Activated naive CD4-positive, alpha-beta T cell treated with anti-CD3 and anti-CD28 coated beads, Interleukin-2, amount 50 U/mL, for 72 hours (primary cell): ENCODE measurements around the gene TLNRD1. TPM values are rescaled to one million over a fixed set of nuclear protein-coding genes. Genes with fewer than 3 reads are reported as not detected.
A peak's percentile ranks its signal among the peaks of the same experiment; 100 is the strongest.

ENCODE experiments used
- ATAC-seq, 2 donors: fragments of 150-1000 bp; cut with Tn5 transposase; 2 replicates each; pipeline ENCODE4 v1.10.0; 2021; ENCODE audit warnings: mild to moderate bottlenecking in 2 of 2, moderate library complexity in 2 of 2
- DNase-seq, 2 donors: peaks; one replicate each; pipeline ENCODE4 v3.0.0; 2021 to 2022; ENCODE audit warnings: low spot score in 2 of 2
- H3K27ac Mint-ChIP-seq, 2 donors: one replicate each; pipeline ENCODE4 v1.8.0; 2022; ENCODE audit warnings: mild to moderate bottlenecking in 2 of 2, mixed read lengths in 2 of 2
- H3K36me3 Mint-ChIP-seq, 2 donors: one replicate each; pipeline ENCODE4 v1.8.0; 2022; ENCODE audit warnings: mixed read lengths in 2 of 2
- H3K9me3 Mint-ChIP-seq, 2 donors: one replicate each; pipeline ENCODE4 v1.8.0; 2022; ENCODE audit warnings: mixed read lengths in 2 of 2
- total RNA-seq, 2 donors: library from RNA; stranded (reverse); gene quantifications; one replicate each; pipeline ENCODE4 v1.2.3, GENCODE V29; 2022

TLNRD1 gene
- total RNA-seq, 2 donors from 2014 or later: 9.4 to 15.7 TPM

DNA sequence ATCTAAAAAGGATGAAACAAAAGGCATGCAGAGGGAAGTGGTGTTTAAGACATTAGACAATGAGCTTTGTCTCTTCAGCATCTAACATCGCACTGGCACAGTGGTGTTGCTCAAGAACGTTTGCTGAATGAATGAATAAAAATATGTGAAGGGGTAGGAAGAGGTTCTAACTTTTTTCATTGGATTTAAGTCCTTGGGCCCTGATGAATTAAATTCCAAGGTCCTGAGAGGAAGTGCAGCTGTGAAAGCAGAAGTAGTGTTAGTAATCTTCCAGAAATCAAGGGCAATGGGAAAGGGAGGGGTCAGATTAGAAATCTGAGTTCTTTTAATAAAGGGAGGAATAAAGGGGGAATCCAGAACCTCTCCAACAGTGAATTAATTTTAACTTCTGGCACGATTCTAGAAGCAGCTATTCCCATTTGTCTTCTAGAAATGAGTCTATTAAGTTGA, 29.6 kb downstream of the TLNRD1 start:
- Mint-ChIP-seq H3K9me3 (peaks cover 9 to 15% of the 10 kb centered on the region in 2 donors), H3K27ac (no peak overlapping the region), H3K36me3 (peaks cover 9 to 10% of the 10 kb centered on the region in 2 donors)
- ATAC-seq (no peak), DNase-seq (no peak)

DNA sequence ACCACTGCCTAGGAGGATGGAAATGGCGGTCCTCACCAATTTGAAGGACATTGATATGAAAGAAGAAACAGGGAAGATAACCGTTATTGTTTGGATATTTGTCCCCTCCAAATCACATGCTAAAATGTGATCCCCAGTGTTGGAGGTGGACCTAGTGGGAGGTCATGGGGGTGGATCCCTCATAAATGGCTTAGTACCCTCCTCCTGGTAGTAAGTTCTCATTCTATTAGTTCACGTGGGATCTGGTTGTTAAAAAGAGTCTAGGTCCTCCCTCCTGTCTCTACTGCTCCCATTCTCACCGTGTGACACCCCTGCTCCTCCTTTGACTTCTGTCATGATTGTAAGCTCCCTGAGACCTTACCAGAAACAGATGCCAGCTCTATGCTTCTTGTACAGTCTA, 30.5 kb downstream of the TLNRD1 start:
- peaks cover 9 to 15% of the 10 kb centered on the region in 2 donors for H3K9me3 Mint-ChIP-seq
- ATAC-seq (no peak), DNase-seq (no peak)
- H3K27ac Mint-ChIP-seq: no peak overlapping the region
- H3K36me3 Mint-ChIP-seq: peaks cover 9 to 10% of the 10 kb centered on the region in 2 donors

DNA sequence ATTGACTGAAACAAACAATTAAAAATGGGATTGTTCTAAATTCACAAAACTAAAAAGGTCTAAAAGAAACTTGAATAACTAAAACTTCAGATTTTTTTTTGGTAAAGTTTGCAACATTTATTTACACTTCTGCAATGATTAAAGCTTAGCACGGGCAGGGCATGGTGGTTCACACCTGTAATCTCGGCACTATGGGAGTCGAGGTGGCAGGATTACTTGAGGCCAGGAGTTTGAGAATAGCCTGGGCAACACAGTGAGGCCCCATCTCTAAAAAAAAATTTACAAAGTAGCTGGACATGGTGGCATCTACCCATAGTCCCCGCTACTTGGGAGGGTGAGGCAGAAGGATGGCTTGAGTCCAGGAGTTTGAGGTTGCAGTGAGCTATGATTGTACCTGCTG, 31.6 kb downstream of the TLNRD1 start:
- Mint-ChIP-seq H3K27ac (no peak overlapping the region), H3K9me3 (peaks cover 9 to 15% of the 10 kb centered on the region in 2 donors), H3K36me3 (peaks cover 9 to 10% of the 10 kb centered on the region in 2 donors)
- DNase-seq (no peak), ATAC-seq (no peak)

DNA sequence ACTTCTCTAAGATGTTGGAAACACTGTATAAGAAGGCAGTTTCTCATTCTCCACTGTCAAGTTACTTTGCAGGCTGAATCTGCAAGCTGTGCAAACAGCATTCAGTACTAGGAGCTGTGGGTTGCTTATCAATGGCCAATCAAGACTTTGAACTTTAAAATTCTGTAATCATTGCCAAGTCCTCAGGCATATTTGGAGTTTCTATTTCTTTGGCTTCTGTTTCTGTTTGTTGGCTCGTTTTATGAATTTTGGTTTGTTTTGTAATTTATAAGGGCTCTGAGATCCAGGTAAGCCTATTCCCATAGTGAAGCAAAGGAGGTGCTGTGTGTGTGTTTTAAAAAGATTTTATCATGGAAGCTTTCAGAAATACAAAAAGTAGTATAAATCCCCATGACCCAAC, 32.1 kb downstream of the TLNRD1 start:
- H3K9me3 Mint-ChIP-seq: peaks cover 9 to 15% of the 10 kb centered on the region in 2 donors
- H3K36me3 Mint-ChIP-seq: peaks cover 9 to 10% of the 10 kb centered on the region in 2 donors
- no peak overlapping the region for H3K27ac Mint-ChIP-seq
- ATAC-seq (no peak), DNase-seq (no peak)

DNA sequence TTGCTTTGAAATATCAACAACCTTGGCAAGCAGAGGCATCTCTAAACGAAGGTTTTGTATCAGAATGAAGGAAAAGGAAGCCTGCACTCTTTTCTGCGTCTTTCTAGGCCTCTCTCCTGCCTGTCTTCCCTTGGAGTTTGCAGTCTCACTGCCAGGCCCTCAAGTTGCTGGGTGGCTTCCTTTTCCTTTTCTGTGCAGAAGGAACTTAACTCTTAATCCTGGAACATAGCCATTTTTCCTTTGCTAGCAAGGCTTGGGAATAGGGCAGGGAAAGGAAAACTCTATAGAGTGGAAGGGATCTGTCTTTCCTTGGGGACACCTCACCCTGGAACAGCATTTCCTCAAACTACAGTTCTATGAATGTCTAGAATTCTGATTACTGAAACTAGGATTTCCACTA, 32.8 kb downstream of the TLNRD1 start:
- Mint-ChIP-seq H3K9me3 (peaks cover 9 to 15% of the 10 kb centered on the region in 2 donors), H3K27ac (no peak overlapping the region), H3K36me3 (peaks cover 9 to 10% of the 10 kb centered on the region in 2 donors)
- DNase-seq: no peak
- ATAC-seq: no peak

DNA sequence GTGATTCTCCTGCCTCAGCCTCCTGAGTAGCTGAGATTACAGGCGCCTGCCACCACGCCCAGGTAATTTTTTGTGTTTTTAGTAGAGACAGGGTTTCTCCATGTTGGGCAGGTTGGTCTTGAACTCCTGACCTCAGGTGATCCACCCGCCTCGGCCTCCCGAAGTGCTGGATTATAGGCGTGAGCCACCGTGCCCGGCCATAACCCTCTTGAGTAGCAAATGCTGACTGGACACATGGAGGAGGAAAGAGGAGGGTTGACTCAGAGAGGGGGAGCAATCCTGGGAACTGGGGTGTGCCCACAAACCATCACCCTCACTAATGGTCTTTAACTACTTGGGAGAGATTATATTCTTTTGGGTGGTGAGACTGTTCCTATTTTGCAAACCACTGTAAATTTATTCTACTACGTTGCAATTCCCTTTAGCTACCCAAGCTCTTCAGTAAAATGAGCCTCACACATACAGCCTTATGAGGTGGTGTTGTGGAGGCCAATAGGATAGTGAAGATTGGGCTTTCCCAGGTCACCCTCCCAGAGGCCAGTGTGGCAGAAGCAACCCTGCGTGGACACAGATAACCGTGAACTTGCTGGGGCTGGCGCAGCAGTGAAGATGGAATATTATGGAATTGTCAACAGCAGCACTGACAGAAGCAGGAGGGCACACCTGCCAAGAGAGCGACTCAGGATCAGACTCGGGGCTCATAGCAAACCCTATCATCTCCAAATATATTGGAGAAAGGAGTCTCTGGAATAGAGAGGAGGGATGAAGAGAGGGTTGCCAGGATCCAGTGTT, 37.4 kb downstream of the TLNRD1 start:
- Mint-ChIP-seq H3K36me3 (no peaks in the 10 kb centered on the region), H3K9me3 (no peaks in the 10 kb centered on the region), H3K27ac (no peak overlapping the region)
- DNase-seq (no peak), ATAC-seq (no peak)

DNA sequence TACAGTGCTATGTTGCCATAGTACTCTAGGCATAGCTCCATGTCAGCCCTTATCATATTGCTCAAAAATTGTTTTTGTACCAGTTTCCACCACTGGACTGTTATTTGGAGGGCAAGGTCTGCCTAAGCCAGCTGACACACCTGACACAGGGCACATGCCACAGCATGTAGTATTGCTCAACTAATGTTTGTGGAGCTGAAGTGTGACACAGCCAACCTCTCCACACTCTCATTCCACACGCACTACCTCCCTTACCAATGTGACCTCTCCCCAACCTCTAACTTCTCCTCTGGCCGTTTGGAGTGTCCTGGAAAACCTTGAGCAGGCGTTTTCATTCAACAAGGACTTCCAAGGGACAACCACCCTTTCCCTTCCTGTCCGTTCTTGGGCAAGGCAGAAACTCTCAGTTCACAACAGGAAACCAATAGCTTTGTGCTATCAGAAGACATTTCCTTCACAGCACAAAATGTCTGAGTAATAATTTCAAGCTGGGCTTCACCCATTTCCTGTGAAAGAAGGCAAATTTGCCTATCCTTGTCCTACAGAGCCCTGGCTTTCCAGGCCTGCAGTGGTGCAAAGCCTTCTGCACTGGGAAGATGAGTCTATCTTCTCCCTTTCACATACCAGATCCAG, 38.4 kb downstream of the TLNRD1 start:
- Mint-ChIP-seq H3K27ac (peak overlapping the region; percentile 40), H3K9me3 (no peaks in the 10 kb centered on the region), H3K36me3 (no peaks in the 10 kb centered on the region)
- ATAC-seq: peak in 1 of 2 donors; percentile 24
- DNase-seq: no peak

DNA sequence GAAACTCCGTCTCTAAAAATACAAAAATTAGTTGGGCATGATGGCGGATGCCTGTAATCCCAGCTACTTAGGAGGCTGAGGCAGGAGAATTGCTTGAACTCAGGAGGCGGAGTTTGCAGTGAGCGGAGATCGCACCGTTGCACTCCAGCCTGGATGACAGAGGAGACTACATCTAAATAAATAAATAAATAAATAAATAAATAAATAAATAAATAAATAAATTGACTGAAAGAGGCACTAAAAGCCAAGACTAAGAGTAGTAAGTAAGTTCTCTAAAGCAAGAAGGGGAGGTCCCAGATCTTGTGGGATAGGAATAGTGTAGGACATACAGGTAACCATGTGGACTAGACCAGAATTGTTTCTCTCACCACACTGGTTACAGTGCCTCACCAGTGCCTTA, 40.0 kb downstream of the TLNRD1 start:
- Mint-ChIP-seq H3K36me3 (no peaks in the 10 kb centered on the region), H3K27ac (no peak overlapping the region), H3K9me3 (peaks cover 0 to 2% of the 10 kb centered on the region in 2 donors)
- no peak for ATAC-seq
- DNase-seq: no peak

DNA sequence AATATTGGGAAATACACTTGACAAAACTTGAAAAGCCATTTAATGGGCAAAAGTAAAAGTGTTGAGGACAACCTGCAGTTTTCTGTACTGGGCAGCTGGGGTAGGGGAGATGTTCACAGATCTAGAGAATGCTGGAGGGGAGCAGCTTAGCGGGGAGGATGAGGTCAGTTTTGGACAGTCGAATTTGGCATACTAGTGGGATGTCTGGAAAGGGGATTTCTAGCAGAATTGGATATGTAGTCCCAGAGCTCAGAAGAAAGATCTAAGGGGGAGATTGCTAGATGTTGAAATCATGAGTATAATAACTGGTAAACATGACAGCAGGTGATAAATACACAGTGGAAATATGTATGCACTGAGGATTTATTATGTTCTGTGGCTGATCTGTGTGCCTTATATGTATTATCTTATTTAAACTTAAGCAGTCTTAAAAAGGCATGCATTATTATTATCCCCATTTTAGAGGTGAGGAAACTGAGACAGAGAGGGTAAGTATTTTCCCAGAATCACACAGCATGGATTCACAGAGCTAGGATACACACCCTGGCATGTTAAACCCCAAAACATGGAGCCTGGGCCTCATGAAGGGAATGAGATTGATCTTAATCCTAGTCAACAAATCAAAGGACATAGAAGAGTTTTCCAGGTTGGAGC, 42.7 kb downstream of the TLNRD1 start:
- no peak for DNase-seq
- ATAC-seq: no peak
- peaks cover 3 to 6% of the 10 kb centered on the region in 2 donors for H3K9me3 Mint-ChIP-seq
- H3K27ac Mint-ChIP-seq: no peak overlapping the region
- H3K36me3 Mint-ChIP-seq: no peaks in the 10 kb centered on the region

DNA sequence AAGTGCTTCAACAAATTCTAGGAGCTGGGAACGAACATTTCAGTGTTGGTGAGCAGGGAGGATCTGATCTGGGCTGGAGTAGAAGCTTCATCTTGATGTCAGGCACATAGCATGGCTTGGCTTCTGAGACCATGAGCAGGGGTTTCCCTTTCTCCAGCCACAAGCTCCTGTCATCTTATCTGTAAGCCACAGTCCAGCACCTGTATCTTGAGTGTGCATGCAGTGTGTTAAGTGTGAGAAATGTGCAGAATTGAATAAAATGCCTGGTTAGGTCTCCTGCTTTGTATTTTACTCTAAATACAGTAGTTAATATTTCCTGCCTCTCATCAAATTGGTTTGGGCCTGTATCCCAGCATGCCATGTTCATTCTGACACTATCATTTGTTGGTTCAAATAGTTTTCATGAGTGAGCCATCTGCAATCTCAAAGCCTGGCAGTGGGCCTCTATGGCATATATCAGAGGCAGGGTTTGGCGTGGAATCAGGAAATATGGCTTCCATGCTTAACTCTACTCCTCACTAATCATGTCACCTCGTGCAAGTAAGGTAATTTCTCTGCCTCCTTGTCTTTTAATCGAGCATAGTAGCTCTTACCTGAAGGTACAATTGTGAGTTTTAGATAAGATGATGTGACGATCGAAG, 43.3 kb downstream of the TLNRD1 start:
- DNase-seq (no peak), ATAC-seq (peak in 1 of 2 donors; percentile 48)
- Mint-ChIP-seq H3K27ac (no peak overlapping the region), H3K36me3 (no peaks in the 10 kb centered on the region), H3K9me3 (peaks cover 3 to 6% of the 10 kb centered on the region in 2 donors)

DNA sequence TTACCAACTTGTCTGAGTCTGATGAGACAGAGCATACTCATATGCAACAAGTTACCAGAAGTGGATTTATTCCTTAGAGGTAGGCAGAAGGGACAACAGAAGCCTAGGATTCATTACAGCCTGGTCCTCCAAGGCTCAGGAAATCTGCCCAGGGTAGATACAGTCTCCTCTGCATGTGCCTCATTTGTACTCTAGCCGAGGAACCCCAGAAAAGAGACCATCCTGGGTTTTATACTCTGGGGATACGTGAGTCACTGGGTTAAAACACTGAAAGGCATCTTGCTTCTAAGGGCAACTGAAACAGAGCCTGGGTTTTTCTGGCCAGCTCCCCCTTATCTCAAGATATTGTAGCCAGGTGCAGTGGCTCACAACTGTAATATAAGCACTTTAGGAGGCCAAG, 45.6 kb downstream of the TLNRD1 start:
- no peak for ATAC-seq
- DNase-seq: no peak
- no peak overlapping the region for H3K27ac Mint-ChIP-seq
- H3K9me3 Mint-ChIP-seq: peaks cover 3 to 6% of the 10 kb centered on the region in 2 donors
- H3K36me3 Mint-ChIP-seq: no peaks in the 10 kb centered on the region

DNA sequence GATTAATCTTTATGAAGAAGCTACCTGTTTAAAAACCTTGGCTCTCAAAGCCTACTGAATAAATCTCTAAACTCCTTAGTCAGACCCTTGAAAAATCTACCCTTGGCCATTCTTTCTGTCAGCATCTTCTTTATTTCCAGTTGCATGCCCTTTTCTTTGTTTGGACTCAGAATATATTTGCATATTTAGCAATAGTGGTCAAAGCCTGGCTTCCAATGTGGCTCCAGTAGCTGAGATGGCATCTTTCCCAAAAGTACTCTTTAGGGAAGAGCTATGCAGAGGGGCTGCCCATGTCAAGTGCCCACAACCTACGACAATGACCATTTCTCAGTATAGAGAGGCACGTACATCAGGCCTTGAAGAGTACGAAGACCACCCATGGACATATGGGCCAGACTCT, 47.2 kb downstream of the TLNRD1 start:
- ATAC-seq: no peak
- peaks cover 3 to 6% of the 10 kb centered on the region in 2 donors for H3K9me3 Mint-ChIP-seq
- H3K36me3 Mint-ChIP-seq: no peaks in the 10 kb centered on the region
- H3K27ac Mint-ChIP-seq: no peak overlapping the region
- DNase-seq: no peak

DNA sequence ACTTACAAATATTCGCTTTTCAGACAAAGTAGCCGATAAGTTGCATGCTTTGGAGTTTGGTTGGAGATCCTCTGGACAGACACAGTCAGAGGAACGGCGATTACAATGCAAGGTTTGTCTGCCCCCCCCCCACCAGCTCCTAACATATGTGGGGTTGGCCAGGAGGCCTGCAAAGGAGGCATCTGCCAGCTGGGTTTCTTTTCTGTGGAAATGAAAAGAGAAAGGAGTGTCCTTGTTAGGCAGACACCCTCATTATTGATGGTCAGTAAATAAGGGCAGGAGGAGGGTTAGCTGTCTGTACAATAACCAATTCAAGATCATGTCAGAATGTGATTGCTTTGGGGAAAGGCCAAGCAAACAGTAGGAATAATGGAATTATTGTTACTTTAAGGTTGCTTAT, 49.1 kb downstream of the TLNRD1 start:
- DNase-seq (no peak), ATAC-seq (no peak)
- H3K36me3 Mint-ChIP-seq: no peaks in the 10 kb centered on the region
- H3K9me3 Mint-ChIP-seq: peaks cover 3 to 6% of the 10 kb centered on the region in 2 donors
- no peak overlapping the region for H3K27ac Mint-ChIP-seq

DNA sequence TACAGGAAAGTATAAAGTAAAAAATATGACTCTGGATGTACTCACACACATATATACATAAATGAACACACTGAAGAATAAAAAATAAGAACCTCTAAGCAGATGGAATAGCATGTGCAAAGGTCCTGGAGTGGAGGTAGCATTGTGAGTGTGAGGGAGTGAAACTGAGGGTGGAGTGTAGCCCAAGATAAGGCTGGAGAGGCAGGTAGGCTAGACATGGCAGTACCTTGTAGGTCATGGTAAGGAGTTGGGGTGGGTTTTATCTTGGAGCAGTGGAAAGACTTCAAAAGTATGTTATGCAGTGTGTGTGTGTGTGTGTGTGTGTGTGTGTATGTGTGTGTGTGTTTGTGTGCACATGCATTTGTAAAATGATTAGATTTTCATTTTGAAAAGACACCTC, 49.5 kb downstream of the TLNRD1 start:
- no peak for ATAC-seq
- no peaks in the 10 kb centered on the region for H3K36me3 Mint-ChIP-seq
- no peak for DNase-seq
- H3K27ac Mint-ChIP-seq: no peak overlapping the region
- peaks cover 3 to 6% of the 10 kb centered on the region in 2 donors for H3K9me3 Mint-ChIP-seq

DNA sequence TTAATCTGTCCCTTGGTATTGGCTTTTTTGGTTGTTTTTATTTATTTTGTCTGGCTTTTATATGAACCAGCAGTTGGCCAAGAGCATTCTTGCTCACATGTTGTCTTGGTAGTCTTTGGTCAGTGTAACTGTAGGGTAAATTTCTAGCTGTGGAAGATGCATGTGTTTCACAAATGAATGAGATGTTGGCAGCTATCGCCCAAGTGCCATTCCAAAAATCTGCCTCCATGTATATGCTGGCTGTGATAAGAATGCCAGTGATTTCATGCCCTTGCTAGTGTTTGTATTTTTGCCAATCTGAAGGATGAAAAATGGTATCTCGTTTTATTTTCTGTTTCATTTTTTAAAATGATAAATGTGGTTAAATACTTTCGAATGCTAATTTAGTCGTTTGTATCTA, 50.1 kb downstream of the TLNRD1 start:
- ATAC-seq: no peak
- H3K9me3 Mint-ChIP-seq: peaks cover 3 to 4% of the 10 kb centered on the region in 2 donors
- H3K27ac Mint-ChIP-seq: no peak overlapping the region
- H3K36me3 Mint-ChIP-seq: no peaks in the 10 kb centered on the region
- no peak for DNase-seq

DNA sequence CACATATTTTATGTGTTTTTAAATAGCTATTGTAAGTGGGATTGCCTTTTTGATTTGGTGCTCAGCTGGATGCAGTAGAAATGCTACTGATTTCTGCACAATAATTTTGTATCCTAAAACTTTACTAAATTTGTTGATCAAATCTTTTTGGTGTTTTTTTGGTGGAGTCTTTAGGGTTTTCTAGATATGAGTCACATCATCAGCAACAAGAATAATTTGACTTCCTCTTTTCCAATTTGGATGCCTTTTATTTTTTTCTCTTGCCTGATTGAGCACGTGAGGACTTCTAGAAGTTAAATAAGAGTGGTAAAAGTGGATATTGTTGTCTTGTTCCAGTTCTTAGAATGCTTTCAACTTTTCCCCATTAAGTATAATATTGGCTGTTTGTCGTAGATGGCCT, 51.3 kb downstream of the TLNRD1 start:
- no peak for DNase-seq
- H3K36me3 Mint-ChIP-seq: no peaks in the 10 kb centered on the region
- no peak for ATAC-seq
- no peaks in the 10 kb centered on the region for H3K9me3 Mint-ChIP-seq
- no peak overlapping the region for H3K27ac Mint-ChIP-seq

DNA sequence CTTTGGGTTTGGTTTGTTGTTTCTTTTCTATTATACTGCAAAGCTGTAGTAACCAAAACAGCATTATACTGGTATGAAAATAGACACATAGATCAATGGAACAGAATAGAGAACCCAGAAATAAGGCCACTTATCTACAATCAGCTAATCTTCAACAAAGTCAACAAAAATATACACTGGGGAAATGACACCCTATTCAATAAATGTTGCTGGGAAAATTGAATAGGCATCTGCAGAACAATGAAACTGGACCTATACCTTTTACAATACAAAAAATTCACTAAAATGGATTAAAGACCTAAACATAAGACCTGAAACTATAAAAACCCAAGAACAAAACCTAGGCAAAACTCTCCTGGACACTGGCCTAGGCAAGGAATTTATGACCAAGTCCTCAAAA, 52.9 kb downstream of the TLNRD1 start:
- H3K27ac Mint-ChIP-seq: no peak overlapping the region
- peaks cover 0 to 5% of the 10 kb centered on the region in 2 donors for H3K36me3 Mint-ChIP-seq
- no peak for DNase-seq
- ATAC-seq: no peak
- H3K9me3 Mint-ChIP-seq: no peaks in the 10 kb centered on the region
